ENCODE measurements around the gene IL26.

GRCh38 chr12:68245180-68246021 is 19.8 kb upstream of the IL26 start:
- no peak for TF ChIP-seq CTCF (IDR thresholded peaks at IDR 0.05)
- peak in 2 of 4 donors; percentile 21 to 31 for TF ChIP-seq POLR2AphosphoS5 (IDR thresholded peaks at IDR 0.05)

All from sigmoid colon (tissue), 4 donors.